SU-DHL-6 (cell line): Measurements from ENCODE around the gene MARS1.

Experiments used
- CTCF ChIP-seq: fragments of 200-600 bp; sonication (generic); IDR thresholded peaks from one replicate; pipeline ENCODE4 v1.5.1; 2017; ENCODE audit warnings: antibody characterized with exemption, mild to moderate bottlenecking, low read length, moderate library complexity; ENCODE audit not compliant: insufficient read depth, poor library complexity, severe bottlenecking
- EZH2phosphoT487 ChIP-seq: fragments of 200-600 bp; sonication (generic), shearing (Covaris generic); conservative IDR thresholded peaks from 2 replicates; pipeline ENCODE4 v1.6.1; 2018; ENCODE audit warnings: mild to moderate bottlenecking, antibody characterized with exemption, low read length, moderate library complexity, mixed read lengths

GRCh38 chr12:57488402-57489156, 711 bp downstream of the MARS1 start:
- TF ChIP-seq CTCF = no peak
- no peak for TF ChIP-seq EZH2phosphoT487
